HepG2 (cell line): Measurements from ENCODE around the gene CBLN3. TPM values are rescaled to one million over a fixed set of nuclear protein-coding genes. Genes with fewer than 3 reads are reported as not detected.

Experiments used
- CC2D1A ChIP-seq: sonication (generic); formaldehyde crosslinking; IDR thresholded peaks from 2 replicates; pipeline ENCODE4 v1.8.1; 2023; ENCODE audit warnings: mild to moderate bottlenecking, missing genetic modification reagents
- CERS6 ChIP-seq: sonication (generic); formaldehyde crosslinking; IDR thresholded peaks from 2 replicates; pipeline ENCODE4 v1.5.0; 2020; ENCODE audit warnings: missing genetic modification reagents
- ERF ChIP-seq: IDR thresholded peaks from 2 replicates; pipeline ENCODE4 v1.6.1; 2018; ENCODE audit warnings: missing biosample characterization, missing genetic modification reagents
- FOXA1 ChIP-seq, 2 experiments: fragments of 450-650 bp in 1 of 2; sonication (generic) in 1 of 2; formaldehyde crosslinking in 1 of 2; IDR thresholded peaks; 2 replicates each; pipeline versions ENCODE4 v1.4.0 to v1.6.1; 2016 to 2020; ENCODE audit warnings: missing genetic modification reagents in 1 of 2
- FOXO1 ChIP-seq: sonication (generic); formaldehyde crosslinking; IDR thresholded peaks from 2 replicates; pipeline ENCODE4 v1.4.0; 2020; ENCODE audit warnings: missing genetic modification reagents
- HES4 ChIP-seq: sonication (generic); formaldehyde crosslinking; IDR thresholded peaks from 2 replicates; pipeline ENCODE4 v1.9.0; 2021; ENCODE audit warnings: mild to moderate bottlenecking, missing genetic modification reagents, borderline replicate concordance
- MATR3 ChIP-seq: sonication (generic); formaldehyde crosslinking; IDR thresholded peaks from 2 replicates; pipeline ENCODE4 v1.4.0; 2020; ENCODE audit warnings: missing genetic modification reagents
- MTA3 ChIP-seq: sonication (generic); formaldehyde crosslinking; IDR thresholded peaks from 2 replicates; pipeline ENCODE4 v1.4.0; 2020; ENCODE audit warnings: missing genetic modification reagents
- NR3C1 ChIP-seq: sonication (generic); formaldehyde crosslinking; IDR thresholded peaks from 2 replicates; pipeline ENCODE4 v1.4.0; 2020; ENCODE audit warnings: missing genetic modification reagents
- PLRG1 ChIP-seq: fragments of 450-650 bp; conservative IDR thresholded peaks from 2 replicates; pipeline ENCODE4 v1.6.1; 2016
- POLR2A ChIP-seq, 2 experiments: IDR thresholded peaks; 2 replicates each; pipeline ENCODE4 v1.6.1; 2011; ENCODE audit warnings: low read depth in 2 of 2, low read length in 2 of 2, mild to moderate bottlenecking in 1 of 2, moderate library complexity in 1 of 2; ENCODE audit not compliant: insufficient read depth in 1 of 2
- PRDM10 ChIP-seq: sonication (generic); formaldehyde crosslinking; IDR thresholded peaks from 2 replicates; pipeline ENCODE4 v1.4.0; 2020; ENCODE audit warnings: low read depth, missing genetic modification reagents
- RAD51 ChIP-seq: fragments of 450-650 bp; IDR thresholded peaks from 2 replicates; pipeline ENCODE4 v1.6.1; 2016; ENCODE audit warnings: borderline replicate concordance
- RBFOX2 ChIP-seq: fragments of 200-400 bp; formaldehyde crosslinking; IDR thresholded peaks from 2 replicates; pipeline ENCODE4 v1.6.1; 2017; ENCODE audit warnings: low read depth, mild to moderate bottlenecking, low read length
- REL ChIP-seq: sonication (generic); formaldehyde crosslinking; conservative IDR thresholded peaks from 2 replicates; pipeline ENCODE4 v1.8.0; 2022; ENCODE audit warnings: mild to moderate bottlenecking, missing genetic modification reagents, moderate library complexity
- SRSF9 ChIP-seq: fragments of 200-400 bp; formaldehyde crosslinking; IDR thresholded peaks from 2 replicates; pipeline ENCODE4 v1.6.1; 2018; ENCODE audit warnings: borderline replicate concordance, mild to moderate bottlenecking, low read depth, low read length; ENCODE audit not compliant: insufficient read depth, poor library complexity, severe bottlenecking
- TRIM24 ChIP-seq: sonication (generic); formaldehyde crosslinking; IDR thresholded peaks from 2 replicates; pipeline ENCODE4 v1.8.0; 2022; ENCODE audit warnings: mild to moderate bottlenecking, missing genetic modification reagents
- ZBTB44 ChIP-seq: sonication (generic); formaldehyde crosslinking; IDR thresholded peaks from 2 replicates; pipeline ENCODE4 v1.4.0; 2020; ENCODE audit warnings: missing genetic modification reagents
- ZEB1 ChIP-seq: IDR thresholded peaks from 2 replicates; pipeline ENCODE4 v1.6.1; 2012; ENCODE audit warnings: mild to moderate bottlenecking, low read depth, inconsistent platforms; ENCODE audit not compliant: insufficient replicate concordance
- ZNF101 ChIP-seq: sonication (generic); formaldehyde crosslinking; IDR thresholded peaks from 2 replicates; pipeline ENCODE4 v1.4.0; 2020; ENCODE audit warnings: mild to moderate bottlenecking, low read depth, missing genetic modification reagents, borderline replicate concordance
- ZNF121 ChIP-seq: sonication (generic); formaldehyde crosslinking; IDR thresholded peaks from 2 replicates; pipeline ENCODE4 v1.5.0; 2020; ENCODE audit warnings: mild to moderate bottlenecking, missing genetic modification reagents
- ZNF33B ChIP-seq: sonication (generic); formaldehyde crosslinking; IDR thresholded peaks from 2 replicates; pipeline ENCODE4 v1.5.1; 2020; ENCODE audit warnings: mild to moderate bottlenecking, missing genetic modification reagents
- ZNF775 ChIP-seq: sonication (generic); formaldehyde crosslinking; IDR thresholded peaks from 2 replicates; pipeline ENCODE4 v1.4.0; 2020; ENCODE audit warnings: missing genetic modification reagents, mild to moderate bottlenecking, moderate library complexity, borderline replicate concordance
- ZNF782 ChIP-seq: sonication (generic); formaldehyde crosslinking; IDR thresholded peaks from 2 replicates; pipeline ENCODE4 v1.4.0; 2020; ENCODE audit warnings: missing genetic modification reagents, mild to moderate bottlenecking, borderline replicate concordance
- ZNF850 ChIP-seq: sonication (generic); formaldehyde crosslinking; conservative IDR thresholded peaks from 2 replicates; pipeline ENCODE4 v1.9.0; 2021; ENCODE audit warnings: mild to moderate bottlenecking, missing genetic modification reagents
- polyA plus RNA-seq, 8 experiments: library from polyadenylated mRNA; depleted of rRNA in 3 of 8; stranded (reverse) in 7 of 8; unstranded in 1 of 8; fragments of >200 nt; fragmentation: Illumina TruSeq in 4 of 8; extraction: Trizol in 4 of 8; gene quantifications; 2 replicates each; pipeline versions ENCODE4 v1.2.1 to v1.2.3, GENCODE V29; 2011 to 2016; ENCODE audit warnings: low read depth in 4 of 8, missing spikeins in 1 of 8, mixed read lengths in 1 of 8; ENCODE audit not compliant: insufficient read depth in 1 of 8
- total RNA-seq, 5 experiments: library from RNA; depleted of rRNA; stranded (reverse); fragments of >200 nt; fragmentation: Illumina TruSeq; extraction: Trizol; gene quantifications; 2 replicates each; pipeline ENCODE4 v1.2.3, GENCODE V29; 2016; ENCODE audit warnings: low read depth in 1 of 5

CBLN3 gene
- total and polyA plus RNA-seq, 2 of the 13 experiments (the other 11 are each of a cell fraction or from before 2014, with no cell fraction given), result 0.66 to 0.98 TPM

DNA sequence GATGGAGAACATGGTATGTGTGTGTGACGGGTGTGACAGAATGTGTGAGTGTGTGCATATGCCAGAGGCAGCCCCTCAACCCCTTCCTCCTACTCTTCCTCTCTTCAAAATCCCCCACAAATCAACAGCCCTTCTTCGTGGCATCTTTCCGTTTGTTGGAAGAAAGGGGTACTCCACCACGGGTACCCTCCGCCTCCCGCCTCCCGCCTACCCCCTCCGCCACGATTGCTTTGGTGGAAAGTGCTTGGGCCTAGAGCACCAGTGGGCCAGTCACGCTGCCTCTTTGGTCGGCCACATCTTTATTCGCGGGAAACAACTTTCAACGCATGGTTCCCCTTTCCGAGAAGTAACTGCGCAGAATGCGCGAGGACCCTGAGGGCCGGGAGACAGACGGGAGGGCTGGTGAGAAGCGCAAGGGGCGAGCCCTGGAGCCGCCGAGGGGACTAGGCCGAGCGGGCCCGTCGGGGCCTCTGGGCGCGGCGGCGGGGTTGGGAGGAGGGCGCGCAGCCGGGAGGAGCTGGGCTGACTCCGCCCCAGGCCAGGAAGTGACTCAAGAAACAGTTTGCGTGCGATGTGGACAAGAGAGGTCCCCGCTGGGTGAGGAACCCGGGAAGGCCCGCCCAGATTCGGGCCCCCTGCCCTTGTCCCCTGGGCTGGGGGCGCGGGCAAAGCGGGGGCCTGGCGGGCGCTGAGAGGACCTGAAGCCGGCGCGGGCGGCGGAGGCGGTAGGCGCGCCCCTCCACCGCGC, at the start of gene CBLN3, which contains the start of gene KHNYN (continued):
- no peak for TF ChIP-seq SRSF9
- TF ChIP-seq NR3C1, result peak; percentile 93; the same call in 1 of the 2 replicates
- no peak for TF ChIP-seq ZNF121 (CRISPR knock-in tag)
- no peak for TF ChIP-seq ZNF850 (CRISPR knock-in tag)
- TF ChIP-seq ZBTB44 (CRISPR knock-in tag), result peak; percentile 28; the same call in 1 of the 2 replicates
- peak; percentile 89 for TF ChIP-seq ERF
- no peak for TF ChIP-seq FOXA1 (IDR thresholded peaks at IDR 0.05)
- TF ChIP-seq FOXA1 (CRISPR knock-in tag; IDR thresholded peaks at IDR 0.05), result peak; percentile 79
- no peak for TF ChIP-seq REL (CRISPR knock-in tag)
- peak; percentile 99 for TF ChIP-seq ZNF33B
- TF ChIP-seq TRIM24 (CRISPR knock-in tag), result no peak
- peak; percentile 97; the same call in 1 of the 2 replicates for TF ChIP-seq MATR3 (CRISPR knock-in tag)
- peak; percentile 16; the same call in 1 of the 2 replicates for TF ChIP-seq ZNF775
- TF ChIP-seq POLR2A (IDR thresholded peaks at IDR 0.05; ENCODE audit: insufficient read depth in 1 of 2, low read depth in 2 of 2, low read length in 2 of 2), result peak in 1 of 2 experiments; percentile 96; a peak in 2 of 4 replicates
- no peak for TF ChIP-seq ZEB1
- TF ChIP-seq ZNF782 (CRISPR knock-in tag), result peak; percentile 85; the same call in 1 of the 2 replicates
- no peak for TF ChIP-seq HES4
- TF ChIP-seq ZNF101 (CRISPR knock-in tag), result 0 out of 2 replicates have a peak, but pooled peaks have one; percentile 27
- peak; percentile 18; the same call in 1 of the 2 replicates for TF ChIP-seq PRDM10 (CRISPR knock-in tag)
- TF ChIP-seq RAD51, result no peak
- TF ChIP-seq PLRG1, result no peak
- TF ChIP-seq CC2D1A (CRISPR knock-in tag), result peak; percentile 88; the same call in 1 of the 2 replicates
- TF ChIP-seq FOXO1 (CRISPR knock-in tag), result peak; percentile 62
- TF ChIP-seq RBFOX2, result peak; percentile 100
- TF ChIP-seq CERS6 (CRISPR knock-in tag), result 0 out of 2 replicates have a peak, but pooled peaks have one; percentile 12
- no peak; the same call in 1 of the 2 replicates for TF ChIP-seq MTA3
